Measurements from ENCODE around the gene TEK.
"Not testable (repeated sequence)": the region's sequence is repeated elsewhere in the genome, so short reads cannot be mapped to it uniquely, and the experiment has no call there.

Gene TEK

GRCh38 chr9:27182421-27182820 lies 73.4 kb downstream of the TEK start:
- DNase-seq = no peak

GRCh38 chr9:27183131-27183530 lies 74.1 kb downstream of the TEK start:
- DNase-seq = no peak

GRCh38 chr9:27183701-27184100 lies 74.7 kb downstream of the TEK start:
- no peak for DNase-seq

GRCh38 chr9:27184556-27185351 lies 75.7 kb downstream of the TEK start:
- DNase-seq = no peak

GRCh38 chr9:27188426-27188825 lies 79.4 kb downstream of the TEK start:
- DNase-seq = no peak

- DNase-seq = no peak
Measured at GRCh38 chr9:27189426-27189825, 80.4 kb downstream of the TEK start.

GRCh38 chr9:27192291-27192960 lies 83.4 kb downstream of the TEK start:
- no peak for DNase-seq

- DNase-seq = no peak
Measured at GRCh38 chr9:27193886-27194285, 84.9 kb downstream of the TEK start.

- DNase-seq = no peak
Measured at GRCh38 chr9:27194401-27195091, 85.5 kb downstream of the TEK start.

GRCh38 chr9:27195191-27195590 lies 86.2 kb downstream of the TEK start:
- DNase-seq = no peak

- no peak for DNase-seq
Measured at GRCh38 chr9:27196383-27196782, 87.4 kb downstream of the TEK start.

- DNase-seq = no peak
Measured at GRCh38 chr9:27198190-27198589, 89.2 kb downstream of the TEK start.

- DNase-seq = no peak
Measured at GRCh38 chr9:27202056-27202455, 93.0 kb downstream of the TEK start.

- no peak for DNase-seq
Measured at GRCh38 chr9:27203783-27204182, 94.8 kb downstream of the TEK start.

- no peak for DNase-seq
Measured at GRCh38 chr9:27204578-27204977, 95.6 kb downstream of the TEK start.

GRCh38 chr9:27205198-27205597 lies 96.2 kb downstream of the TEK start:
- no peak for DNase-seq

GRCh38 chr9:27206041-27206440 lies 97.0 kb downstream of the TEK start:
- DNase-seq = no peak

GRCh38 chr9:27209034-27209433 lies 100.0 kb downstream of the TEK start:
- no peak for DNase-seq

GRCh38 chr9:27210588-27210987 lies 101.6 kb downstream of the TEK start:
- no peak for DNase-seq

GRCh38 chr9:27212191-27212590 lies 103.2 kb downstream of the TEK start:
- DNase-seq = no peak

- DNase-seq = no peak
Measured at GRCh38 chr9:27212621-27213020, 103.6 kb downstream of the TEK start.

GRCh38 chr9:27227192-27227591 lies 118.2 kb downstream of the TEK start:
- no peak for DNase-seq

- not testable (repeated sequence) for DNase-seq
Measured at GRCh38 chr9:27239648-27240047, 130.6 kb downstream of the TEK start.

GRCh38 chr9:27247756-27248155 lies 138.7 kb downstream of the TEK start:
- DNase-seq = no peak

Data from CD4-positive, alpha-beta T cell treated with Interleukin-10 for 1 hour (primary cell).